A549 (cell line): Measurements from ENCODE around the gene BRF1. TPM values are rescaled to one million over a fixed set of nuclear protein-coding genes. Genes with fewer than 3 reads are reported as not detected.

Experiments
- ATAC-seq, 2 experiments: fragments of 200-7000 bp in 1 of 2; fragments of >200 bp in 1 of 2; cut with Nextera tagmentation in 1 of 2; cut with Tn5 transposase in 1 of 2; 3 replicates each; pipeline versions ENCODE4 v1.8.0 to v1.9.1; 2018 to 2020; ENCODE audit warnings: mild to moderate bottlenecking in 1 of 2, moderate library complexity in 1 of 2
- CTCF ChIA-PET: fragments of 300-600 bp; sonication (Branson Sonifier 250); formaldehyde crosslinking; extraction: SDS; loops from one replicate; lab custom pipeline; 2021; ENCODE audit warnings: antibody characterized with exemption, inconsistent platforms; lab: Yijun Ruan, JAX
- POLR2A ChIA-PET: fragments of 350-600 bp; formaldehyde crosslinking; extraction: SDS; loops from one replicate; lab custom pipeline; 2021; ENCODE audit warnings: antibody characterized with exemption, inconsistent platforms; lab: Yijun Ruan, JAX
- DNase-seq, 2 experiments: peaks; one replicate each; pipeline versions ENCODE4 v3.0.0 to v3.0.0-alpha.2; 2011 to 2016; ENCODE audit warnings: low read depth in 1 of 2, low spot score in 1 of 2
- FAIRE-seq: peaks from 2 replicates; lab custom pipeline; 2011; peaks lifted over from hg19 to GRCh38; lab: Jason Lieb, UNC
- H3K27ac ChIP-seq, 2 experiments: fragments of >200 bp; sonication (Bioruptor Twin); formaldehyde crosslinking; 3 replicates each; pipeline ENCODE4 v1.5.1; 2016 to 2017
- H3K4me1 ChIP-seq: fragments of >200 bp; sonication (Bioruptor Twin); formaldehyde crosslinking; 3 replicates; pipeline ENCODE4 v1.6.1; 2016
- H3K4me2 ChIP-seq: fragments of >200 bp; sonication (Bioruptor Twin); formaldehyde crosslinking; 3 replicates; pipeline ENCODE4 v1.6.1; 2016
- H3K4me3 ChIP-seq: fragments of >200 bp; sonication (Bioruptor Twin); formaldehyde crosslinking; 3 replicates; pipeline ENCODE4 v1.5.1; 2016
- H3K9me3 ChIP-seq: fragments of >200 bp; sonication (Bioruptor Twin); formaldehyde crosslinking; 3 replicates; pipeline ENCODE4 v1.6.1; 2016
- CEBPB ChIP-seq, 2 experiments: fragments of >200 bp in 1 of 2; sonication (Bioruptor Twin) in 1 of 2; formaldehyde crosslinking in 1 of 2; IDR thresholded peaks; 2 replicates each; pipeline ENCODE4 v1.6.1; 2012 to 2016
- CTCF ChIP-seq: fragments of >200 bp; sonication (Bioruptor Twin); formaldehyde crosslinking; IDR thresholded peaks from 3 replicates; pipeline ENCODE4 v1.5.1; 2016
- EHMT2 ChIP-seq: fragments of 200-600 bp; sonication (generic); IDR thresholded peaks from 2 replicates; pipeline ENCODE4 v1.6.1; 2016; ENCODE audit warnings: antibody characterized with exemption, low read depth, mild to moderate bottlenecking, moderate library complexity
- ELK1 ChIP-seq: fragments of 150-350 bp; IDR thresholded peaks from 2 replicates; pipeline ENCODE4 v1.6.1; 2014; ENCODE audit warnings: low read depth, mild to moderate bottlenecking, low read length
- EP300 ChIP-seq, 2 experiments: fragments of >200 bp; sonication (Bioruptor Twin); formaldehyde crosslinking; IDR thresholded peaks; 2 replicates in 1 of 2; 3 replicates in 1 of 2; pipeline ENCODE4 v1.6.1; 2016 to 2017
- ESRRA ChIP-seq: fragments of 150-350 bp; IDR thresholded peaks from 2 replicates; pipeline ENCODE4 v1.6.1; 2014; ENCODE audit warnings: mild to moderate bottlenecking, low read length, borderline replicate concordance
- FOSL2 ChIP-seq, 2 experiments: fragments of 450-650 bp in 1 of 2; fragments of >200 bp in 1 of 2; sonication (Bioruptor Twin) in 1 of 2; formaldehyde crosslinking; IDR thresholded peaks; 2 replicates each; pipeline versions ENCODE4 v1.5.0 to v1.6.1; 2016 to 2020; ENCODE audit warnings: mild to moderate bottlenecking in 1 of 2, moderate library complexity in 1 of 2
- HDAC2 ChIP-seq: fragments of 200-600 bp; sonication (generic); IDR thresholded peaks from 2 replicates; pipeline ENCODE4 v1.6.1; 2016
- HES2 ChIP-seq: fragments of >200 bp; sonication (Bioruptor Twin); formaldehyde crosslinking; IDR thresholded peaks from 2 replicates; pipeline ENCODE4 v1.6.1; 2016
- HMGXB4 ChIP-seq: fragments of 250-450 bp; sonication (Bioruptor Pico); IDR thresholded peaks from 2 replicates; pipeline ENCODE4 v1.5.0; 2021; ENCODE audit warnings: mild to moderate bottlenecking, moderate library complexity, borderline replicate concordance
- HOXB13 ChIP-seq: fragments of 250-450 bp; sonication (Bioruptor Pico); IDR thresholded peaks from 2 replicates; pipeline ENCODE4 v1.5.0; 2020; ENCODE audit warnings: low read depth, mild to moderate bottlenecking, moderate library complexity
- KDM5A ChIP-seq: fragments of 200-600 bp; sonication (generic); IDR thresholded peaks from 2 replicates; pipeline ENCODE4 v1.6.1; 2016; ENCODE audit warnings: antibody characterized with exemption, mild to moderate bottlenecking
- PHF8 ChIP-seq: fragments of 200-600 bp; sonication (generic); IDR thresholded peaks from 2 replicates; pipeline ENCODE4 v1.6.1; 2016; ENCODE audit warnings: low read depth, mild to moderate bottlenecking, antibody characterized with exemption, moderate library complexity, borderline replicate concordance
- POLR2A ChIP-seq: IDR thresholded peaks from 2 replicates; pipeline ENCODE4 v1.6.1; 2012; ENCODE audit warnings: mild to moderate bottlenecking, low read length
- RAD21 ChIP-seq, 2 experiments: fragments of >200 bp in 1 of 2; sonication (Bioruptor Twin) in 1 of 2; formaldehyde crosslinking in 1 of 2; IDR thresholded peaks in 1 of 2; conservative IDR thresholded peaks in 1 of 2; 2 replicates in 1 of 2; 3 replicates in 1 of 2; pipeline ENCODE4 v1.6.1; 2012 to 2018; ENCODE audit warnings: inconsistent platforms in 1 of 2
- SREBF2 ChIP-seq: fragments of 450-650 bp; IDR thresholded peaks from 2 replicates; pipeline ENCODE4 v1.6.1; 2014; ENCODE audit warnings: mild to moderate bottlenecking, moderate library complexity
- TP53 ChIP-seq: fragments of 250-450 bp; sonication (Bioruptor Pico); IDR thresholded peaks from 2 replicates; pipeline ENCODE4 v1.5.0; 2021; ENCODE audit warnings: mild to moderate bottlenecking, moderate library complexity
- USF2 ChIP-seq: fragments of 450-650 bp; IDR thresholded peaks from 2 replicates; pipeline ENCODE4 v1.6.1; 2014; ENCODE audit warnings: antibody characterized with exemption
- ZFP36 ChIP-seq: fragments of 450-650 bp; IDR thresholded peaks from 2 replicates; pipeline ENCODE4 v1.6.1; 2014; ENCODE audit warnings: borderline replicate concordance; ENCODE audit not compliant: partially characterized antibody
- ZSCAN20 ChIP-seq: fragments of 250-450 bp; sonication (Bioruptor Pico); IDR thresholded peaks from 2 replicates; pipeline ENCODE4 v1.8.0; 2022; ENCODE audit warnings: mild to moderate bottlenecking, moderate library complexity
- WGBS: methylation state at CpG from one replicate; pipeline ENCODE4 v1.1.6; 2017; ENCODE audit errors: missing lambda C conversion rate; 5-methylcytosine and 5-hydroxymethylcytosine counted together
- polyA plus RNA-seq, 4 experiments: library from polyadenylated mRNA; depleted of rRNA in 3 of 4; stranded (reverse); fragments of >200 nt; fragmentation: RNase III in 1 of 4; extraction: RNeasy Plus Mini Kit Qiagen cat#74134 plus additional on column Dnase treatment in 1 of 4; gene quantifications; 2 replicates in 3 of 4; 3 replicates in 1 of 4; pipeline ENCODE4 v1.2.3, GENCODE V29; 2011 to 2017
- TF ChIP-seq, protein P1 (sequence below): fragments of 250-450 bp; sonication (Bioruptor Pico); IDR thresholded peaks from 2 replicates; pipeline ENCODE4 v1.5.0; 2020; ENCODE audit warnings: low read depth, mild to moderate bottlenecking, moderate library complexity
- TF ChIP-seq, protein P2 (sequence below): IDR thresholded peaks from 2 replicates; pipeline ENCODE4 v1.6.1; 2012

Gene BRF1
- polyA plus RNA-seq, 2 of the 4 experiments (the other 2 are of a cell fraction) = 8.5 to 25.7 TPM

DNA sequence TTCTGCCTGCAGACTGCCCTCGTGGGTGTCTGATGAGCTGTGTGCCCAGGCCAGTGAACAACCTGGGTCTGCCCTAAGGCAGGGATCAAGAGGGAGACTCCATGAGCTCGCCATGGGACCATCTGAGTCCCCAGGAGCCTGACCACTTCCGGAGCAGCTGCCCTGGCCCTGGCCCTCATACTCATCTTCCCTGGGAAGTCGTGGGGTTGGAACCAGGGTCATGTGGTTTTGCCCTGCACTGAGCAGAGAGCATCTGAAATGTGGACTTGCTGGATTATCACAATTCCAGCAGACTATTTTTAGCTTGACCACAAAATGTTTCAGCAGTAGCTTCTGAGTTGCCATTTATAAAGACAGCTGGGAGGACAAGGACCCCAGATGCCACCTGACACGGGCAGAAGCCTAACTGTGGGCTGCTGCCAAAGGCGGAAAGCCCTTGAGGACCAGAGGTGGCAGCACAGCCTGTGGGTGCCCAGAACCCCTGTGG, 45.7 kb downstream of the BRF1 start:
- no peak for ATAC-seq
- no peak overlapping the region for H3K27ac ChIP-seq
- no peak overlapping the region for H3K4me2 ChIP-seq
- POLR2A ChIA-PET = interaction anchor here (0.8 kb wide), 1 partner anchor 164 kb away, joined by 3 read pairs; no protein-coding TSS in a partner anchor
- no peak for TF ChIP-seq TP53 (CRISPR knock-in tag)
- no peak for TF ChIP-seq USF2
- no peak for TF ChIP-seq HMGXB4 (CRISPR knock-in tag)
- CTCF ChIA-PET = interaction anchor here (1.0 to 1.3 kb wide), 4 partner anchors 28 to 163 kb away, joined by 3 to 4 read pairs (median 3); no protein-coding TSS in a partner anchor
- 84% methylated on average over 6 of the region's 6 CpGs for WGBS
- no peak for FAIRE-seq
- no peak overlapping the region for H3K4me3 ChIP-seq
- no peak for DNase-seq
- H3K9me3 ChIP-seq = no peaks in the 10 kb centered on the region
- peaks cover 11% of the 10 kb centered on the region for H3K4me1 ChIP-seq

DNA sequence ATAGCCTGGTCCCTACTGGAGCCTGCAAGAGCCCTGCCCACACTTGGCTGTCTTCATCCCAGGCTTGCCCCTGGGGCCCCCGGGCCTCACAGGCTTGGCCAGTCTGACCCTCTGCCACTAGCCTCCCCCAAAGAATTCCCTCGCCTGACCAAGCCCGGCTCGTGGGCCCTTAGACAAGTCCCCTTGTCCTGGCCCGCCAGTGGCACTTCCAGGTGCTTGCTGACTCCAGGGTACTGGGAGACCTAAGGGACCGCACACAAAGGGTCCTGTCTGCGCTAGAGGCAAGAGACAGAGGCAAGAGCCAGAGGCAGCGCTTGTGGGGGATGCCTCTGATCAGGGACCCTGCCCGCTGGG, 47.5 kb downstream of the BRF1 start:
- CTCF ChIA-PET = no interaction called here
- Histone ChIP-seq H3K4me1 (peaks cover 6% of the 10 kb centered on the region; the same call in 2 of the 3 replicates), H3K27ac (no peak overlapping the region), H3K4me2 (no peak overlapping the region), H3K9me3 (no peaks in the 10 kb centered on the region), H3K4me3 (no peak overlapping the region)
- no peak for ATAC-seq
- no peak for TF ChIP-seq POLR2A
- TF ChIP-seq, protein P1, sequence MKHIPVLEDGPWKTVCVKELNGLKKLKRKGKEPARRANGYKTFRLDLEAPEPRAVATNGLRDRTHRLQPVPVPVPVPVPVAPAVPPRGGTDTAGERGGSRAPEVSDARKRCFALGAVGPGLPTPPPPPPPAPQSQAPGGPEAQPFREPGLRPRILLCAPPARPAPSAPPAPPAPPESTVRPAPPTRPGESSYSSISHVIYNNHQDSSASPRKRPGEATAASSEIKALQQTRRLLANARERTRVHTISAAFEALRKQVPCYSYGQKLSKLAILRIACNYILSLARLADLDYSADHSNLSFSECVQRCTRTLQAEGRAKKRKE = no peak
- no peak for TF ChIP-seq CTCF
- TF ChIP-seq, protein P2, sequence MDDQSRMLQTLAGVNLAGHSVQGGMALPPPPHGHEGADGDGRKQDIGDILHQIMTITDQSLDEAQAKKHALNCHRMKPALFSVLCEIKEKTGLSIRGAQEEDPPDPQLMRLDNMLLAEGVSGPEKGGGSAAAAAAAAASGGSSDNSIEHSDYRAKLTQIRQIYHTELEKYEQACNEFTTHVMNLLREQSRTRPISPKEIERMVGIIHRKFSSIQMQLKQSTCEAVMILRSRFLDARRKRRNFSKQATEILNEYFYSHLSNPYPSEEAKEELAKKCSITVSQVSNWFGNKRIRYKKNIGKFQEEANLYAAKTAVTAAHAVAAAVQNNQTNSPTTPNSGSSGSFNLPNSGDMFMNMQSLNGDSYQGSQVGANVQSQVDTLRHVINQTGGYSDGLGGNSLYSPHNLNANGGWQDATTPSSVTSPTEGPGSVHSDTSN = no peak
- TF ChIP-seq FOSL2 (IDR thresholded peaks at IDR 0.05) = no peak
- TF ChIP-seq FOSL2 (CRISPR knock-in tag; IDR thresholded peaks at IDR 0.05) = no peak
- no peak for TF ChIP-seq HOXB13 (CRISPR knock-in tag)
- no peak for TF ChIP-seq HES2
- no peak for TF ChIP-seq SREBF2
- TF ChIP-seq RAD21 (conservative IDR thresholded peaks at IDR 0.05 in 1 of 2, IDR thresholded peaks at IDR 0.05 in 1 of 2) = no peak
- no peak for TF ChIP-seq USF2
- TF ChIP-seq KDM5A = no peak
- TF ChIP-seq EHMT2 = no peak
- no peak for TF ChIP-seq EP300 (IDR thresholded peaks at IDR 0.05)
- TF ChIP-seq HDAC2 = no peak
- no peak for TF ChIP-seq ESRRA
- TF ChIP-seq ZSCAN20 (CRISPR knock-in tag) = no peak
- no peak for TF ChIP-seq CEBPB (IDR thresholded peaks at IDR 0.05)
- no peak for TF ChIP-seq ELK1
- TF ChIP-seq ZFP36 = no peak
- no peak for TF ChIP-seq PHF8
- DNase-seq = no peak
- POLR2A ChIA-PET = no interaction called here
- WGBS = 91% methylated on average over 7 of the region's 9 CpGs
- no peak for FAIRE-seq
